MCF 10A (cell line): ENCODE results near the gene FREY1. TPM values are rescaled to one million over a fixed set of nuclear protein-coding genes. Genes with fewer than 3 reads are reported as not detected.

Experiments used
- BruUV-seq: library from RNA; stranded (reverse); fragments of 400-500 nt; replicated peaks from 2 replicates; lab custom pipeline; 2021; lab: Mats Ljungman, UMichigan
- CTCF ChIA-PET: fragments of 300-600 bp; sonication (Branson Sonifier 250); formaldehyde crosslinking; extraction: SDS; loops from one replicate; lab custom pipeline; 2021; ENCODE audit warnings: antibody characterized with exemption, inconsistent platforms; lab: Yijun Ruan, JAX
- POLR2A ChIA-PET: fragments of 300-600, 350-650 bp; sonication (Branson Sonifier 250); formaldehyde crosslinking; extraction: SDS; loops from one replicate; lab custom pipeline; 2020; ENCODE audit warnings: antibody characterized with exemption, inconsistent platforms; lab: Yijun Ruan, JAX
- DNase-seq: peaks from one replicate; pipeline ENCODE4 v3.0.0-alpha.2; 2018; ENCODE audit not compliant: unreplicated experiment
- H3K27ac Mint-ChIP-seq: one replicate; pipeline ENCODE4 v1.8.0; 2022; ENCODE audit warnings: mild to moderate bottlenecking, low read depth, mixed read lengths; ENCODE audit not compliant: unreplicated experiment
- H3K27me3 Mint-ChIP-seq: one replicate; pipeline ENCODE4 v1.8.0; 2022; ENCODE audit warnings: mixed read lengths; ENCODE audit not compliant: insufficient read depth, unreplicated experiment
- H3K36me3 Mint-ChIP-seq: one replicate; pipeline ENCODE4 v1.8.0; 2022; ENCODE audit warnings: mild to moderate bottlenecking, moderate library complexity, mixed read lengths; ENCODE audit not compliant: insufficient read depth, unreplicated experiment
- H3K4me1 Mint-ChIP-seq: one replicate; pipeline ENCODE4 v1.8.0; 2022; ENCODE audit warnings: mixed read lengths; ENCODE audit not compliant: insufficient read depth, unreplicated experiment
- H3K4me3 Mint-ChIP-seq: one replicate; pipeline ENCODE4 v1.8.0; 2022; ENCODE audit warnings: mild to moderate bottlenecking, moderate library complexity, mixed read lengths; ENCODE audit not compliant: unreplicated experiment
- H3K9me3 Mint-ChIP-seq: one replicate; pipeline ENCODE4 v1.8.0; 2022; ENCODE audit warnings: mixed read lengths; ENCODE audit not compliant: unreplicated experiment
- intact Hi-C: fragments of 100-400 bp; cut with micrococcal nuclease; formaldehyde crosslinking; loops from 2 replicates; pipeline ENCODE4 v1.14.1; 2022
- total RNA-seq: library from RNA; stranded (reverse); gene quantifications from 2 replicates; pipeline ENCODE4 v1.2.3, GENCODE V29; 2022
- TF ChIP-seq, protein P1 (sequence below): fragments of 200-600 bp; IDR thresholded peaks from one replicate; pipeline ENCODE4 v1.8.0; 2022; ENCODE audit warnings: antibody characterized with exemption, mild to moderate bottlenecking; ENCODE audit not compliant: unreplicated experiment

FREY1 gene
- total RNA-seq, 1 experiment from 2014 or later = 1.3 TPM

DNA sequence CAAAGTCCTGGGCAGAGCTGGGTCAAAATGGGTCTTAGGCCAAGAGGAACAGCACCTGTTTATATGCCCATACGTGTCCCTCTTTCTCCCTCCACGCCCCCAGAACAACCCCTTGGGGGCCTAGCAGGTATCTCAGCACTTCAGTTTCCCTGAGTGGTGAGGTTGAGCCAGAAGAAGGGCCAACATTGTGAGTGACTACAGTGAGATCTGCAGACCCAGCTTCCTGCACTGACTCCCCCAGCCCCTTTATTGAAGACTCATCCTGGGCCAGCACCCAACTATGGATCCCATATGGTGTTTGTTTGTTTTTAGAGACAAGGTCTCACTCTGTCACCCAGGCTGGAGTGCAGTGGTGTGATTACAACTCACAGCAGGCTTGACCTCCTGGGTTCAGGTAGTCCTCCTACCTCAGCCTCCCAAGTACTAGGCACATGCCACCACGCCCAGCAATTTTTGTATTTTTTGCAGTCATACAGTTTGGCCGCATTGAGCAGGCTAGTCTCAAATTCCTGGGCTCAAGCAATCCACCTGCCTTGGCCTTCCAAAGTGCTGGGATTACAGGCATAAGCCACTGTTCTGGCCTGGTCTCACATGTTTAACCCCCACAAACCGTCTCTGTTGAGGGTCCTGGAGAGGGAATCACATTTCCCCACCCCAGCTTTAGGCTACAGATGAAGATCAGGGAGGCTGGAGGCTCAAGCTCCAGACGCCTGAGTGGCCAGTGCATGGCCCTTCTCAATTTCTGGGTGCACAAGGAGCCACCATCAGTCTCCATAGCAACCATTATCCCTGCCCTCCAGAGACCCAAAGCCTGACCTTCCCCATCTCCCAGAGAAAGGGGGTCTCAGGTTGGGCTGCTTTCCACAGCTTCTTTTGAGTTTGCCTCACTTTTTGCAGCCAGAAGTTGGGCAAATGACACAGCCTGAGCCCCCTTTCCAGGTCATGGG is 13.7 kb upstream of the FREY1 start:
- no peak for DNase-seq
- BruUV-seq = no TSS peak
- Mint-ChIP-seq H3K4me3 (no peak overlapping the region), H3K27ac (no peak overlapping the region), H3K36me3 (peaks cover 7% of the 10 kb centered on the region), H3K27me3 (no peaks in the 10 kb centered on the region), H3K9me3 (no peaks in the 10 kb centered on the region), H3K4me1 (peaks cover 9% of the 10 kb centered on the region)
- intact Hi-C loops = no loop called here
- ChIA-PET POLR2A (interaction anchor here (0.9 kb wide), 1 partner anchor 15 kb away, joined by 3 read pairs; no protein-coding TSS in a partner anchor), CTCF (interaction anchor here (0.6 kb wide), 1 partner anchor 394 kb away, joined by 3 read pairs; no protein-coding TSS in a partner anchor)
- TF ChIP-seq, protein P1, sequence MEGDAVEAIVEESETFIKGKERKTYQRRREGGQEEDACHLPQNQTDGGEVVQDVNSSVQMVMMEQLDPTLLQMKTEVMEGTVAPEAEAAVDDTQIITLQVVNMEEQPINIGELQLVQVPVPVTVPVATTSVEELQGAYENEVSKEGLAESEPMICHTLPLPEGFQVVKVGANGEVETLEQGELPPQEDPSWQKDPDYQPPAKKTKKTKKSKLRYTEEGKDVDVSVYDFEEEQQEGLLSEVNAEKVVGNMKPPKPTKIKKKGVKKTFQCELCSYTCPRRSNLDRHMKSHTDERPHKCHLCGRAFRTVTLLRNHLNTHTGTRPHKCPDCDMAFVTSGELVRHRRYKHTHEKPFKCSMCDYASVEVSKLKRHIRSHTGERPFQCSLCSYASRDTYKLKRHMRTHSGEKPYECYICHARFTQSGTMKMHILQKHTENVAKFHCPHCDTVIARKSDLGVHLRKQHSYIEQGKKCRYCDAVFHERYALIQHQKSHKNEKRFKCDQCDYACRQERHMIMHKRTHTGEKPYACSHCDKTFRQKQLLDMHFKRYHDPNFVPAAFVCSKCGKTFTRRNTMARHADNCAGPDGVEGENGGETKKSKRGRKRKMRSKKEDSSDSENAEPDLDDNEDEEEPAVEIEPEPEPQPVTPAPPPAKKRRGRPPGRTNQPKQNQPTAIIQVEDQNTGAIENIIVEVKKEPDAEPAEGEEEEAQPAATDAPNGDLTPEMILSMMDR = no peak

DNA sequence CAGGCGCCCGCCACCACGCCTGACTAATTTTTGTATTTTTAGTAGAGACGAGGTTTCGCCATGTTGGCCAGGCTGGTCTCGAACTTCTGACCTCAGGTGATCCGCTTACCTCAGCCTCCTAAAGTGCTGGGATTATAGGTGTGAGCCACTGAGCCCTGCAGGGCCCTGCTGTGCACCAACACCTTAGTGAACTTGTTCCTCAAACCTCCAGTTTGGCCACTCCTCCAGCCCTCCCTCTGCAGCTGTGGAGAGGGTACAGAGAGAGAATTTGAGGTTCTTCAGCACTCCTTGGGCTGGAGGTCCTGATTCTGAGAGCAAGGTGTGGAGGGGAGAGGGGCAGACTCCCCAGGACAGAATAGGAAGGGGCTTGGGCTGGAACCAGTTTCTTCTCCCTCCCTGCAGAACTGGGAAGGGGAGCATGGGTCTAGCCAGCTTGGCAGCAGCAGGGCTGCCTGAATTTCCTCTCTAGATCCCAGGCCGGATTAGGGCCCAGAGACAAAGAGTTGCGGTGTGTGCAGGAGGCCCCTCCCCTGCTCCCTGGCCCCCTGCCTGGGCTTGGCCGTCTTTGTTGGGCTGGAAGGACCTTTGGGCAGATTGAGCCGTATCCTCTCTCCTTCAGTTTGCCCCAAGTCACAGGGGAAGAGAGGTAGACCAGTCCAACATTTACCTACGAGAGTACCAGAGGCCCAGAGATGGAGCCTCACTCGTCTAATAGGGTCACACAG is 12.9 kb upstream of the FREY1 start:
- no peak overlapping the region for H3K4me3 Mint-ChIP-seq
- peaks cover 11% of the 10 kb centered on the region for H3K36me3 Mint-ChIP-seq
- intact Hi-C loops = no loop called here
- ChIA-PET POLR2A (no interaction called here), CTCF (no interaction called here)
- TF ChIP-seq, protein P1 = no peak
- H3K9me3 Mint-ChIP-seq = no peaks in the 10 kb centered on the region
- BruUV-seq = no TSS peak
- H3K4me1 Mint-ChIP-seq = peaks cover 9% of the 10 kb centered on the region
- no peaks in the 10 kb centered on the region for H3K27me3 Mint-ChIP-seq
- no peak for DNase-seq
- H3K27ac Mint-ChIP-seq = no peak overlapping the region

DNA sequence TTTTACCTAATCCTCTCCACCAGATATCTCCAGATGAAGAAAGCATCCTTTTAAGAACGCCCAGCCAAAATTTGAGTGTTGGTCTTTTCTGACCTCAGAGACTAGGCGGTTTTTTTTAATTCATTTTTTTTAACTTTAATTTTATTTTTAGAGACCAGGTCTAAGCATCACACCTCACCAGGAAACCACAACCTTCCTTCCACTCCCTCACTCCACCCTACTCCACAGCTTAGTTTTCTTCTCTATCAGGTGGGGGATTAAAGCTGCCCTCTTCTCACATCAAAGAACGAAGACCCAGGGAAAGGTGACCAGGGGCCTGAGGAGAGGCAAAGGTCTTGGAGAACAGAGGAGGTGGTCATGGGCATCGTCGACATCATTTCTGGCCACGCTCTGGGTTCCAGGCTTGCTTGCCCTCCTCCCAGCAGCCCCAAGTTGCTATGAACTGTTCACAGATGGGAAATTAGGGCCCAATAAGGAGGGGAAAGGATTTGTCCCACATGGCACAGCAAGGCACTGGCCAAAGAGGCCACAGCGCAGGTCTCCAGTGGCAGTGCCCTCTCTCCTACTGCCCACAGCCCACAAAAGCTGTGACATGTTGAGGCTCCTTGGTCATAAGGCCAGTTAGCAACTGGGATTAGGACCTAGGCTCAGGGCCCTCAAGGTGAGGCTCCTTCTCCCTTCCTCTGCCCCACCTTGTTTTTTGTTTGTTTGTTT is 12.0 kb upstream of the FREY1 start:
- H3K4me3 Mint-ChIP-seq = peak overlapping the region; percentile 92
- intact Hi-C loops = loop anchor here (1.0 kb wide), 1 partner anchor 72 kb away; the partner anchor contains the start of gene CRY2
- POLR2A ChIA-PET = interaction anchor here (1.5 to 2.6 kb wide), 8 partner anchors 8 to 88 kb away, joined by 5 to 23 read pairs (median 6); no protein-coding TSS in a partner anchor
- CTCF ChIA-PET = interaction anchor here (0.6 to 0.9 kb wide), 2 partner anchors 12 to 46 kb away, joined by 3 read pairs; no protein-coding TSS in a partner anchor
- H3K27me3 Mint-ChIP-seq = no peaks in the 10 kb centered on the region
- H3K36me3 Mint-ChIP-seq = peaks cover 11% of the 10 kb centered on the region
- TF ChIP-seq, protein P1 = no peak
- peaks cover 5% of the 10 kb centered on the region for H3K4me1 Mint-ChIP-seq
- no peak for DNase-seq
- no peaks in the 10 kb centered on the region for H3K9me3 Mint-ChIP-seq
- peak overlapping the region; percentile 95 for H3K27ac Mint-ChIP-seq
- no TSS peak for BruUV-seq
